A549 (cell line): ENCODE results near the gene GLIS1. TPM values are rescaled to one million over a fixed set of nuclear protein-coding genes. Genes with fewer than 3 reads are reported as not detected.

Experiments
- ATAC-seq, 2 experiments: fragments of 200-7000 bp in 1 of 2; fragments of >200 bp in 1 of 2; cut with Nextera tagmentation in 1 of 2; cut with Tn5 transposase in 1 of 2; 3 replicates each; pipeline versions ENCODE4 v1.8.0 to v1.9.1; 2018 to 2020; ENCODE audit warnings: mild to moderate bottlenecking in 1 of 2, moderate library complexity in 1 of 2
- CTCF ChIA-PET: fragments of 300-600 bp; sonication (Branson Sonifier 250); formaldehyde crosslinking; extraction: SDS; loops from one replicate; lab custom pipeline; 2021; ENCODE audit warnings: antibody characterized with exemption, inconsistent platforms; lab: Yijun Ruan, JAX
- POLR2A ChIA-PET: fragments of 350-600 bp; formaldehyde crosslinking; extraction: SDS; loops from one replicate; lab custom pipeline; 2021; ENCODE audit warnings: antibody characterized with exemption, inconsistent platforms; lab: Yijun Ruan, JAX
- DNase-seq, 2 experiments: peaks; one replicate each; pipeline versions ENCODE4 v3.0.0 to v3.0.0-alpha.2; 2011 to 2016; ENCODE audit warnings: low read depth in 1 of 2, low spot score in 1 of 2
- FAIRE-seq: peaks from 2 replicates; lab custom pipeline; 2011; peaks lifted over from hg19 to GRCh38; lab: Jason Lieb, UNC
- H3K27ac ChIP-seq, 2 experiments: fragments of >200 bp; sonication (Bioruptor Twin); formaldehyde crosslinking; 3 replicates each; pipeline ENCODE4 v1.5.1; 2016 to 2017
- H3K4me1 ChIP-seq: fragments of >200 bp; sonication (Bioruptor Twin); formaldehyde crosslinking; 3 replicates; pipeline ENCODE4 v1.6.1; 2016
- H3K4me2 ChIP-seq: fragments of >200 bp; sonication (Bioruptor Twin); formaldehyde crosslinking; 3 replicates; pipeline ENCODE4 v1.6.1; 2016
- H3K4me3 ChIP-seq: fragments of >200 bp; sonication (Bioruptor Twin); formaldehyde crosslinking; 3 replicates; pipeline ENCODE4 v1.5.1; 2016
- H3K9me3 ChIP-seq: fragments of >200 bp; sonication (Bioruptor Twin); formaldehyde crosslinking; 3 replicates; pipeline ENCODE4 v1.6.1; 2016
- CBX2 ChIP-seq: fragments of 200-600 bp; sonication (generic); IDR thresholded peaks from 2 replicates; pipeline ENCODE4 v1.6.1; 2016; ENCODE audit warnings: low read depth, mild to moderate bottlenecking, borderline replicate concordance
- CEBPB ChIP-seq, 2 experiments: fragments of >200 bp in 1 of 2; sonication (Bioruptor Twin) in 1 of 2; formaldehyde crosslinking in 1 of 2; IDR thresholded peaks; 2 replicates each; pipeline ENCODE4 v1.6.1; 2012 to 2016
- CHD2 ChIP-seq: fragments of 150-350 bp; IDR thresholded peaks from 2 replicates; pipeline ENCODE4 v1.6.1; 2014; ENCODE audit warnings: low read length; ENCODE audit not compliant: partially characterized antibody
- CTCF ChIP-seq: fragments of >200 bp; sonication (Bioruptor Twin); formaldehyde crosslinking; IDR thresholded peaks from 3 replicates; pipeline ENCODE4 v1.5.1; 2016
- EP300 ChIP-seq, 2 experiments: fragments of >200 bp; sonication (Bioruptor Twin); formaldehyde crosslinking; IDR thresholded peaks; 2 replicates in 1 of 2; 3 replicates in 1 of 2; pipeline ENCODE4 v1.6.1; 2016 to 2017
- FOSB ChIP-seq: fragments of 250-450 bp; sonication (Bioruptor Pico); IDR thresholded peaks from 2 replicates; pipeline ENCODE4 v1.5.0; 2020; ENCODE audit warnings: mild to moderate bottlenecking, moderate library complexity
- FOXS1 ChIP-seq: fragments of 250-450 bp; sonication (Bioruptor Pico); IDR thresholded peaks from 2 replicates; pipeline ENCODE4 v1.5.0; 2020; ENCODE audit warnings: mild to moderate bottlenecking, moderate library complexity
- HDAC2 ChIP-seq: fragments of 200-600 bp; sonication (generic); IDR thresholded peaks from 2 replicates; pipeline ENCODE4 v1.6.1; 2016
- HES2 ChIP-seq: fragments of >200 bp; sonication (Bioruptor Twin); formaldehyde crosslinking; IDR thresholded peaks from 2 replicates; pipeline ENCODE4 v1.6.1; 2016
- HEYL ChIP-seq: fragments of 250-450 bp; sonication (Bioruptor Pico); IDR thresholded peaks from 2 replicates; pipeline ENCODE4 v1.8.0; 2021; ENCODE audit warnings: mild to moderate bottlenecking, moderate library complexity
- HMGXB4 ChIP-seq: fragments of 250-450 bp; sonication (Bioruptor Pico); IDR thresholded peaks from 2 replicates; pipeline ENCODE4 v1.5.0; 2021; ENCODE audit warnings: mild to moderate bottlenecking, moderate library complexity, borderline replicate concordance
- HOXA7 ChIP-seq: fragments of 250-450 bp; sonication (Bioruptor Pico); IDR thresholded peaks from 2 replicates; pipeline ENCODE4 v1.5.0; 2020; ENCODE audit warnings: mild to moderate bottlenecking, moderate library complexity
- HOXB13 ChIP-seq: fragments of 250-450 bp; sonication (Bioruptor Pico); IDR thresholded peaks from 2 replicates; pipeline ENCODE4 v1.5.0; 2020; ENCODE audit warnings: low read depth, mild to moderate bottlenecking, moderate library complexity
- HOXB5 ChIP-seq: fragments of 250-450 bp; sonication (Bioruptor Pico); IDR thresholded peaks from 2 replicates; pipeline ENCODE4 v1.5.0; 2020; ENCODE audit warnings: mild to moderate bottlenecking, moderate library complexity
- JUN ChIP-seq, 2 experiments: fragments of >200 bp; sonication (Bioruptor Twin); formaldehyde crosslinking; IDR thresholded peaks; 2 replicates in 1 of 2; 3 replicates in 1 of 2; pipeline ENCODE4 v1.6.1; 2016 to 2017
- JUNB ChIP-seq: fragments of >200 bp; sonication (Bioruptor Twin); formaldehyde crosslinking; IDR thresholded peaks from 2 replicates; pipeline ENCODE4 v1.6.1; 2016
- MAX ChIP-seq: IDR thresholded peaks from 2 replicates; pipeline ENCODE4 v1.6.1; 2012
- MYC ChIP-seq: IDR thresholded peaks from 2 replicates; pipeline ENCODE4 v1.6.1; 2012; ENCODE audit warnings: mild to moderate bottlenecking, inconsistent platforms, low read length, improper control_type of control experiment, borderline replicate concordance
- NR3C1 ChIP-seq: fragments of >200 bp; sonication (Bioruptor Twin); formaldehyde crosslinking; IDR thresholded peaks from 3 replicates; pipeline ENCODE4 v1.6.1; 2017
- PHF8 ChIP-seq: fragments of 200-600 bp; sonication (generic); IDR thresholded peaks from 2 replicates; pipeline ENCODE4 v1.6.1; 2016; ENCODE audit warnings: low read depth, mild to moderate bottlenecking, antibody characterized with exemption, moderate library complexity, borderline replicate concordance
- SMC3 ChIP-seq: fragments of >200 bp; sonication (Bioruptor Twin); formaldehyde crosslinking; IDR thresholded peaks from 3 replicates; pipeline ENCODE4 v1.6.1; 2018; ENCODE audit warnings: inconsistent platforms
- SREBF2 ChIP-seq: fragments of 450-650 bp; IDR thresholded peaks from 2 replicates; pipeline ENCODE4 v1.6.1; 2014; ENCODE audit warnings: mild to moderate bottlenecking, moderate library complexity
- USF2 ChIP-seq: fragments of 450-650 bp; IDR thresholded peaks from 2 replicates; pipeline ENCODE4 v1.6.1; 2014; ENCODE audit warnings: antibody characterized with exemption
- WGBS: methylation state at CpG from one replicate; pipeline ENCODE4 v1.1.6; 2017; ENCODE audit errors: missing lambda C conversion rate; 5-methylcytosine and 5-hydroxymethylcytosine counted together
- polyA plus RNA-seq, 4 experiments: library from polyadenylated mRNA; depleted of rRNA in 3 of 4; stranded (reverse); fragments of >200 nt; fragmentation: RNase III in 1 of 4; extraction: RNeasy Plus Mini Kit Qiagen cat#74134 plus additional on column Dnase treatment in 1 of 4; gene quantifications; 2 replicates in 3 of 4; 3 replicates in 1 of 4; pipeline ENCODE4 v1.2.3, GENCODE V29; 2011 to 2017

The GLIS1 gene
- polyA plus RNA-seq, 2 of the 4 experiments (the other 2 are of a cell fraction): 0.04 TPM; not detected in 1

GRCh38 chr1:53461323-53462044 lies 277.5 kb downstream of the GLIS1 start:
- FAIRE-seq: no peak
- no peak for TF ChIP-seq HOXA7 (CRISPR knock-in tag)
- POLR2A ChIA-PET: no interaction called here
- no peak overlapping the region for H3K27ac ChIP-seq
- 79% methylated on average over 24 of the region's 25 CpGs for WGBS
- no peak for ATAC-seq
- H3K4me2 ChIP-seq: no peak overlapping the region
- H3K4me3 ChIP-seq: no peak overlapping the region
- CTCF ChIA-PET: interaction anchor here (1.3 kb wide), 1 partner anchor 8 kb away, joined by 3 read pairs; no protein-coding TSS in a partner anchor
- H3K4me1 ChIP-seq: no peaks in the 10 kb centered on the region
- no peaks in the 10 kb centered on the region for H3K9me3 ChIP-seq
- DNase-seq: no peak

GRCh38 chr1:53460666-53461322 lies 278.2 kb downstream of the GLIS1 start:
- Histone ChIP-seq H3K9me3 (no peaks in the 10 kb centered on the region), H3K4me3 (no peak overlapping the region), H3K27ac (no peak overlapping the region), H3K4me1 (no peaks in the 10 kb centered on the region), H3K4me2 (no peak overlapping the region)
- no peak for TF ChIP-seq CHD2
- no peak for TF ChIP-seq MYC
- TF ChIP-seq HOXB5: no peak
- no peak for TF ChIP-seq HOXB13 (CRISPR knock-in tag)
- no peak for TF ChIP-seq NR3C1
- no peak for TF ChIP-seq JUN (IDR thresholded peaks at IDR 0.05)
- TF ChIP-seq HMGXB4: no peak
- TF ChIP-seq HEYL (CRISPR knock-in tag): no peak
- no peak for TF ChIP-seq PHF8
- TF ChIP-seq HES2: no peak
- TF ChIP-seq USF2: no peak
- TF ChIP-seq HDAC2: no peak
- DNase-seq: no peak
- ATAC-seq: no peak
- no peak for FAIRE-seq
- ChIA-PET POLR2A (no interaction called here), CTCF (interaction anchor here (0.9 to 1.3 kb wide), 2 partner anchors 8 to 11 kb away, joined by 3 read pairs; no protein-coding TSS in a partner anchor)
- WGBS: 94% methylated on average over 13 of the region's 29 CpGs

GRCh38 chr1:53460211-53460634 lies 278.7 kb downstream of the GLIS1 start:
- CTCF ChIA-PET: interaction anchor here (0.9 to 1.3 kb wide), 2 partner anchors 9 to 12 kb away, joined by 3 read pairs; no protein-coding TSS in a partner anchor
- H3K9me3 ChIP-seq: no peaks in the 10 kb centered on the region
- 80% methylated on average over 25 of the region's 25 CpGs for WGBS
- H3K4me3 ChIP-seq: no peak overlapping the region
- POLR2A ChIA-PET: no interaction called here
- no peak for ATAC-seq
- TF ChIP-seq MAX (no peak), CEBPB (IDR thresholded peaks at IDR 0.05) (no peak), HOXB13 (CRISPR knock-in tag) (no peak), JUNB (no peak), FOSB (CRISPR knock-in tag) (no peak), SMC3 (no peak), EP300 (IDR thresholded peaks at IDR 0.05) (no peak), FOXS1 (CRISPR knock-in tag) (no peak), USF2 (no peak), SREBF2 (no peak), CBX2 (no peak), CTCF (no peak)
- no peak overlapping the region for H3K4me2 ChIP-seq
- no peak overlapping the region for H3K27ac ChIP-seq
- no peak for DNase-seq
- H3K4me1 ChIP-seq: no peaks in the 10 kb centered on the region
- FAIRE-seq: no peak
